CD4-positive, alpha-beta T cell (primary cell): Measurements from ENCODE around the gene MAPK13. TPM values are rescaled to one million over a fixed set of nuclear protein-coding genes. Genes with fewer than 3 reads are reported as not detected.

Experiments
- ATAC-seq: fragments of 200-7000 bp; cut with Tn5 transposase; one replicate; pipeline ENCODE4 v1.10.0; 2022; ENCODE audit warnings: mild to moderate bottlenecking; ENCODE audit not compliant: poor library complexity
- CTCF ChIA-PET: fragments of 350-600 bp; sonication (Branson Sonifier 250); formaldehyde crosslinking; loops from one replicate; lab custom pipeline; 2021; ENCODE audit warnings: antibody characterized with exemption, inconsistent platforms; lab: Charles Lee
- POLR2A ChIA-PET: fragments of 350-600 bp; sonication (Branson Sonifier 250); formaldehyde crosslinking; loops from one replicate; lab custom pipeline; 2021; ENCODE audit warnings: antibody characterized with exemption, inconsistent platforms; lab: Charles Lee
- DNase-seq, 14 experiments: peaks; one replicate each; pipeline ENCODE4 v3.0.0-alpha.2; 2013 to 2020; ENCODE audit warnings: mixed read lengths in 2 of 14
- H3K27ac ChIP-seq, 2 donors: one replicate each; pipeline versions ENCODE4 v1.5.1 to v1.7.0; 2013; ENCODE audit warnings: low read length in 2 of 2, low read depth in 1 of 2, mild to moderate bottlenecking in 1 of 2
- H3K27me3 ChIP-seq, 2 experiments: 1 replicate in 1 of 2; 2 replicates in 1 of 2; pipeline versions ENCODE4 v1.6.1 to v1.7.0; 2013; ENCODE audit warnings: low read length in 2 of 2, control low read depth in 1 of 2, mild to moderate bottlenecking in 1 of 2, moderate library complexity in 1 of 2; ENCODE audit not compliant: insufficient read depth in 2 of 2, control insufficient read depth in 1 of 2
- H3K36me3 ChIP-seq: one replicate; pipeline ENCODE4 v1.6.1; 2013; ENCODE audit warnings: low read length, control low read depth; ENCODE audit not compliant: insufficient read depth
- H3K4me1 ChIP-seq: one replicate; pipeline ENCODE4 v1.6.1; 2013; ENCODE audit warnings: low read length, control low read depth; ENCODE audit not compliant: insufficient read depth
- H3K4me3 ChIP-seq: one replicate; pipeline ENCODE4 v1.5.1; 2013; ENCODE audit warnings: mild to moderate bottlenecking, low read length, moderate library complexity
- H3K9me3 ChIP-seq, 2 experiments: 1 replicate in 1 of 2; 2 replicates in 1 of 2; pipeline versions ENCODE4 v1.6.1 to v1.7.0; 2013; ENCODE audit warnings: low read length in 2 of 2, mild to moderate bottlenecking in 2 of 2, control low read depth in 1 of 2, moderate library complexity in 1 of 2; ENCODE audit not compliant: control insufficient read depth in 1 of 2, insufficient read depth in 1 of 2
- H3K27ac Mint-ChIP-seq: one replicate; pipeline ENCODE4 v1.8.0; 2020; ENCODE audit warnings: mixed read lengths
- H3K27me3 Mint-ChIP-seq: one replicate; pipeline ENCODE4 v1.8.0; 2021; ENCODE audit warnings: mixed read lengths
- H3K36me3 Mint-ChIP-seq: one replicate; pipeline ENCODE4 v1.8.0; 2021; ENCODE audit warnings: low read depth, mixed read lengths
- H3K4me1 Mint-ChIP-seq: one replicate; pipeline ENCODE4 v1.8.0; 2021; ENCODE audit warnings: low read depth, mixed read lengths
- H3K4me3 Mint-ChIP-seq: one replicate; pipeline ENCODE4 v1.8.0; 2020; ENCODE audit warnings: mild to moderate bottlenecking, mixed read lengths
- H3K9me3 Mint-ChIP-seq: one replicate; pipeline ENCODE4 v1.8.0; 2020; ENCODE audit warnings: mixed read lengths
- intact Hi-C, 2 experiments: fragments of 100-400 bp; cut with DNase I in 1 of 2; cut with micrococcal nuclease in 1 of 2; formaldehyde crosslinking; loops; one replicate each; pipeline versions ENCODE4 v1.15.1 to v1.9.0; 2023 to 2025; cut with DNase I, micrococcal nuclease
- total RNA-seq, 174 experiments: library from RNA in 2 of 174; stranded (reverse) in 2 of 174; gene quantifications; one replicate each; pipeline ENCODE4 v1.2.3 and lab custom pipeline; 2021 to 2026
- TF ChIP-seq, protein P1 (sequence below): fragments of 200-600 bp; IDR thresholded peaks from one replicate; pipeline ENCODE4 v1.8.0; 2022; ENCODE audit warnings: antibody characterized with exemption, mild to moderate bottlenecking

The MAPK13 gene
- total RNA-seq, 2 experiments from 2014 or later, result 58.5 to 63.5 TPM

DNA sequence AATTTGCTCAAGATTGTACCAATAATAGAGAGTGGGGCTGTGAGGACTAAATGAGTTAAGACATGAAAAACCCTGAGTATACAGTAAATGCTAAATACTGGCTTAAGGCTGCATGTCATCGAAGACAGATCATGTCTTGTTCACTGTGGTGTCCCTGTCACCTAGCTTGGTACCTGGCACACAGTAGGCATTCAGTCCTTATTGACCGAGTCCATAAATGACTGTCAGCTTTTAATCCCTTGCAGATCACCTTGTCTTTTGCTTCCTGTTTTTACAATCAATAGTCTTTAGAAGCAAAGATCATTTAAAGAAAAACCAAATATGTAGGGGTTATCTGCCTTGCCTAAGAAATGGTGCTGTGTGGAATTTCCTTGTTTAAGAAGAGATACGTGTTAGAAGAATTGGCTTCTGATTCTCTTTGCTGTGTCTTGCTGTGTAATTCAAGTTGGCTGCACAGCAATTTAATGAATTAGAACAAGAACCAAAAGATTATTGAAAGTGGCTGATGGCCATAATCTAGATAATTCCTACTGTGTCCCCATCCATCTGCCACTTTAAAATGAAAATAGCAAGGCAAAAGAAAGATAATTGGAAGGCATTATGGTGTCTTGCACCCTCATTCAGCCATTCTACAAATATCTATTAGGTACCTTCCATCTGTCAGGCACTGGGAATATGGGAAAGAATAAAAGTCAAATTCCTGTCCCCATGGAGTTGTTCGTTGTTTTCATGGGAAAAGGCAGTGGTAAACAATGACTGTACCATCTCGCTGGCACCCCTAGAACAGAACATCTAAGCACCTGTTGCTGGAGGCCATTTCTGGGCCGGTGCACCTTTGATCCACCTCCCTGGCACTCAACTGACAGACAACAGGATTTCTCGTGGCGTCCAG is 12.4 kb upstream of the MAPK13 start:
- Histone ChIP-seq H3K9me3 (no peaks in the 10 kb centered on the region), H3K4me3 (no peak overlapping the region), H3K4me1 (peaks cover 97% of the 10 kb centered on the region), H3K36me3 (no peaks in the 10 kb centered on the region), H3K27ac (peak overlapping the region in 1 of 2 donors; percentile 57), H3K27me3 (no peaks in the 10 kb centered on the region)
- Mint-ChIP-seq H3K36me3 (no peaks in the 10 kb centered on the region), H3K27ac (peak overlapping the region; percentile 97), H3K9me3 (no peaks in the 10 kb centered on the region), H3K27me3 (no peaks in the 10 kb centered on the region), H3K4me1 (peaks cover 97% of the 10 kb centered on the region), H3K4me3 (peak overlapping the region; percentile 36)
- DNase-seq, result no peak
- no peak for ATAC-seq
- ChIA-PET CTCF (interaction anchor here (0.9 to 1.3 kb wide), 2 partner anchors 23 to 90 kb away, joined by 3 to 5 read pairs; partner anchors contain the start of gene MAPK14), POLR2A (interaction anchor here (1.1 to 1.8 kb wide), 3 partner anchors 9 to 17 kb away, joined by 3 to 7 read pairs (median 4); no protein-coding TSS in a partner anchor)
- TF ChIP-seq, protein P1, sequence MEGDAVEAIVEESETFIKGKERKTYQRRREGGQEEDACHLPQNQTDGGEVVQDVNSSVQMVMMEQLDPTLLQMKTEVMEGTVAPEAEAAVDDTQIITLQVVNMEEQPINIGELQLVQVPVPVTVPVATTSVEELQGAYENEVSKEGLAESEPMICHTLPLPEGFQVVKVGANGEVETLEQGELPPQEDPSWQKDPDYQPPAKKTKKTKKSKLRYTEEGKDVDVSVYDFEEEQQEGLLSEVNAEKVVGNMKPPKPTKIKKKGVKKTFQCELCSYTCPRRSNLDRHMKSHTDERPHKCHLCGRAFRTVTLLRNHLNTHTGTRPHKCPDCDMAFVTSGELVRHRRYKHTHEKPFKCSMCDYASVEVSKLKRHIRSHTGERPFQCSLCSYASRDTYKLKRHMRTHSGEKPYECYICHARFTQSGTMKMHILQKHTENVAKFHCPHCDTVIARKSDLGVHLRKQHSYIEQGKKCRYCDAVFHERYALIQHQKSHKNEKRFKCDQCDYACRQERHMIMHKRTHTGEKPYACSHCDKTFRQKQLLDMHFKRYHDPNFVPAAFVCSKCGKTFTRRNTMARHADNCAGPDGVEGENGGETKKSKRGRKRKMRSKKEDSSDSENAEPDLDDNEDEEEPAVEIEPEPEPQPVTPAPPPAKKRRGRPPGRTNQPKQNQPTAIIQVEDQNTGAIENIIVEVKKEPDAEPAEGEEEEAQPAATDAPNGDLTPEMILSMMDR, result no peak
- intact Hi-C loops, result no loop called here

DNA sequence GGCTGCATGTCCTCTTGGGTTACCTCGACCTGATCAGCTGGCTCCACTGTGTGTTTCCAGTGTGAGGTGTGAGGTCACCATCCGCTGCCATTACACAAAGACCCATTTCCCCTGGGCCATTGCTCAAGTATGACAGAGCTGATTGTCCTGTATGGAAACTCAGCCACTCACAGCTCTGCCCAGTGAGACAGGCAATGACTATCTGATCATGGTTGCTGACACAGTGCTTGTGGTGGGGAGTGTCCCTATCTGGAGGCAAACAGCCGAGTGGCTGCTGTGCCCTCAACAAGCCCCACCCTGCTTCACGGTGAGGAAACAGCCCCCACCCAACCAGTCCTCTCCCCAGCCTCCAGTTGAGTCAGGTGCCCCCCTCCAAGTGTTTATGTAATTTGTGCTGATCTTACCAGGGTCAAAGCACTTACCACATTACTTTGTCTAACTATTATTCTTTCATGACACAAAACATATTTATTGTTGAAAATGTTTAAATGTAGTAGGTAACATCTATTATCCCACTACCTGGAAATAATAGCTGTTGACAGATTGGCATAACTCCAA is 11.7 kb upstream of the MAPK13 start:
- Mint-ChIP-seq H3K9me3 (no peaks in the 10 kb centered on the region), H3K4me3 (peak overlapping the region; percentile 36), H3K27ac (peak overlapping the region; percentile 97), H3K36me3 (no peaks in the 10 kb centered on the region), H3K4me1 (peaks cover 97% of the 10 kb centered on the region), H3K27me3 (no peaks in the 10 kb centered on the region)
- intact Hi-C loops, result no loop called here
- Histone ChIP-seq H3K27ac (peak overlapping the region; percentile 51 to 57), H3K4me3 (no peak overlapping the region), H3K9me3 (no peaks in the 10 kb centered on the region), H3K36me3 (no peaks in the 10 kb centered on the region), H3K4me1 (peaks cover 97% of the 10 kb centered on the region), H3K27me3 (no peaks in the 10 kb centered on the region)
- DNase-seq (peak in 13 of 14 experiments; percentile 40 to 90 (median 66)), ATAC-seq (peak; percentile 61)
- ChIA-PET POLR2A (interaction anchor here (0.9 to 1.8 kb wide), 5 partner anchors 9 to 17 kb away, joined by 3 to 7 read pairs (median 5); no protein-coding TSS in a partner anchor), CTCF (interaction anchor here (0.9 to 1.3 kb wide), 4 partner anchors 10 to 91 kb away, joined by 3 to 6 read pairs (median 4); partner anchors contain the start of gene MAPK14)
- TF ChIP-seq, protein P1, result no peak

GRCh38 chr6:36119209-36119608 is 11.1 kb upstream of the MAPK13 start:
- no peaks in the 10 kb centered on the region for H3K36me3 Mint-ChIP-seq
- TF ChIP-seq, protein P1, result no peak
- Histone ChIP-seq H3K4me1 (peaks cover 96% of the 10 kb centered on the region), H3K27me3 (no peaks in the 10 kb centered on the region), H3K27ac (peak overlapping the region; percentile 41 to 51), H3K36me3 (no peaks in the 10 kb centered on the region), H3K4me3 (no peak overlapping the region), H3K9me3 (no peaks in the 10 kb centered on the region)
- intact Hi-C loops, result no loop called here
- peaks cover 97% of the 10 kb centered on the region for H3K4me1 Mint-ChIP-seq
- no peak for DNase-seq
- H3K9me3 Mint-ChIP-seq, result no peaks in the 10 kb centered on the region
- ATAC-seq, result no peak
- ChIA-PET POLR2A (interaction anchor here (0.9 to 1.6 kb wide), 4 partner anchors 10 to 18 kb away, joined by 3 to 6 read pairs (median 4); no protein-coding TSS in a partner anchor), CTCF (interaction anchor here (0.6 to 1.3 kb wide), 5 partner anchors 10 to 91 kb away, joined by 3 to 6 read pairs (median 3); partner anchors contain the start of gene MAPK14)
- peak overlapping the region; percentile 97 for H3K27ac Mint-ChIP-seq
- H3K4me3 Mint-ChIP-seq, result peak overlapping the region; percentile 36
- H3K27me3 Mint-ChIP-seq, result no peaks in the 10 kb centered on the region
